ENCODE data around the gene PPP2R5E. TPM values are rescaled to one million over a fixed set of nuclear protein-coding genes. Genes with fewer than 3 reads are reported as not detected.

PPP2R5E gene
- total and polyA plus RNA-seq, 3 donors from 2014 or later = 18.8 to 33.6 (median 21.6) TPM

DNA sequence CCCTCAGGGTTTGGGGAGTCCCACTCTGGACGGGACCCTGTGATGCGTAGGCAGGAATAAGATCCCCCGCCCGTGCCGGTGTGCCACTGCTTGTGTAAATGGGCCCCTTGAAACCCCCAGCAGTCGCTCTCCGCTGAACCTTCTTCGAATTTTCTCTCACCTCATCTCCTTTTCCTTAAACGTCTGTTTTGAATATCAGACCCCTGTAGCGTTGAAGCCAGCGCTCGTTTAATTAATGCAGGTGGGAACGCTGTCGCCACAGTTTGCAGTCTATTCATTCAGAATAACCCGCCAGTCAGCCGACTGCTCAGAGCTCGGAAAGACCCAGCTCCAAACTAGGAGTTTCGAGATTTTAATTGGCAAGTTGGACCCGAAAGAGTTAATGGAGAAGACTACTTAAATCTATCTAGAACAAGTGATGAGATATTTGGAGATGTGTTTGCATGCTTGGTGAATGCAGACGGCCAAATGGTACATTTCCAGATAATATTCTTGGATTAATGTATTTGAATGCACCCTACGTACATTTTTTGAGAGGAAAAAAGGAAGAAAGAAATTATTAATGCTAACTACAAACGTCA is 739 bp upstream of the PPP2R5E start:
- Histone ChIP-seq H3K36me3 (ENCODE audit: low read depth, missing control alignments) (no peaks in the 10 kb centered on the region), H3K4me3 (peak overlapping the region; percentile 96 to 98), H3K27ac (peak overlapping the region; percentile 74 to 87), H3K27me3 (no peaks in the 10 kb centered on the region), H3K4me1 (no peaks in the 10 kb centered on the region), H3K9me3 (no peaks in the 10 kb centered on the region)
- 0 to 1% methylated on average over 22 of the region's 22 CpGs for WGBS, 2 donors
- no peak for TF ChIP-seq POLR2A (IDR thresholded peaks at IDR 0.05)
- TF ChIP-seq CTCF (IDR thresholded peaks at IDR 0.05) = no peak
- DNase-seq = no peak
- intact Hi-C loops (cut with DNase I; ENCODE audit: low total_unique reads) = no loop called here

DNA sequence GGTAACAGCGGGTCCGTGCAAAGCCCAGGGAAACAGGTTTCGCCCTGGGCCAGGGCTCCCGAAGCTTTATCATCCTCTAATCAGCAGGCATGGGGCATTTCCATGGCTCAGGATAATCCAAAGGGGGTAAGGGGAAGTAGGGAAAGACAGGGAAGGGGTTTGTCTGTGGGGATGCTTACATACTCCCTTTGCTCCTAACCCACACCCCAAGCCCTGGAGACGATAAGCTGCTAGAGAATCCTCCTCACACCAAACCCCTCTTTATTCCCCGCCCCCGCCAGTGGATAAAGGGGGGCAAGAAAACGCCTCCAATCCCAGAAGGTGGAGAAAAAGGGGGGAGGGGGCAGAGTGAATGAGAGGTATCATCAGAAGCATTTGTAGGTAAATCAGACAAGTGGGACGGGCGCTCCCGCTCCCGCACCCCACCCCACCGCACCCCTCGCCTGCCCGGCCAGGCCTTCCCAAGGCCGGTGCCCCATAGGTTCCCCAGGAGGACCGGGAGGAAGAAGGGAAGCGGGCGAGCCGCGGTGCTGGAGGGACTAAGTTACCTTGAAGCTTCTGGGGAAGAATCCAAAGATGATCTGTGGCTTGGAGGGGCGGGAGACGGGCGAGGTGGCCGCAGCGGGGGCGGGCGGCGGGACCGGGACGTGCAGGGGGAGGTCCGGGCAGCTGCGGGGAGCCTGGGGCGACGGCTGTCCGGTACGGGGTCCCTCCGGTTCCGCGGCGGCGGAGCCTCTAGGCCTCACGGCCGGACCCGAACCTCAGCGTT is 762 bp downstream of the PPP2R5E start:
- no peak for TF ChIP-seq POLR2A (IDR thresholded peaks at IDR 0.05)
- TF ChIP-seq CTCF (IDR thresholded peaks at IDR 0.05) = no peak
- Histone ChIP-seq H3K27ac (peak overlapping the region; percentile 91 to 93), H3K27me3 (no peaks in the 10 kb centered on the region), H3K4me1 (no peaks in the 10 kb centered on the region), H3K9me3 (no peaks in the 10 kb centered on the region), H3K4me3 (peak overlapping the region; percentile 96 to 98), H3K36me3 (ENCODE audit: low read depth, missing control alignments) (no peaks in the 10 kb centered on the region)
- 1 to 2% methylated on average over 27 to 43 of the region's 46 CpGs for WGBS, 2 donors
- DNase-seq = peak; percentile 26
- intact Hi-C loops (cut with DNase I; ENCODE audit: low total_unique reads) = no loop called here

DNA sequence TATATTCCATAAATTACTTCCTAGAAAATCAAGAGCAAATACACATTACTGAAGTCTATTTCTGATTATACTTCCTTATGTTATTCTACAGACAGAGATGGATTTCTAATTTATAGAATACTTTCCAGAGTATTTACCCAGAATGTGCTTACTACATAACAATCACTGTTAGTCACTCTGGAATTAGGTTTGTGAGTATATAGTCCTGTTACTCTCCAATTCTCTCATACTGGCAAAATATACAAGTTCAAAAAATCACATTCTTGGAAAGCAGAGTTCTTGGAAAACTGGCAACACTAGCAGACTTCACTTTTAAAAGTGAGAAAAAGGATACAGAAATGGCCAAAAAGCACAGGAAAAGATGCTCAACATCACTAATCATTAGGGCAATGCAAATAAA is 7.3 kb downstream of the PPP2R5E start:
- H3K27ac ChIP-seq = no peak overlapping the region
- H3K4me3 ChIP-seq = no peak overlapping the region
- H3K27me3 ChIP-seq = no peaks in the 10 kb centered on the region
- TF ChIP-seq CTCF (IDR thresholded peaks at IDR 0.05) (no peak), POLR2A (IDR thresholded peaks at IDR 0.05) (no peak)
- DNase-seq = no peak
- H3K36me3 ChIP-seq (ENCODE audit: low read depth, missing control alignments) = no peaks in the 10 kb centered on the region
- intact Hi-C loops (cut with DNase I; ENCODE audit: low total_unique reads) = no loop called here
- H3K4me1 ChIP-seq = no peaks in the 10 kb centered on the region
- H3K9me3 ChIP-seq = no peaks in the 10 kb centered on the region

DNA sequence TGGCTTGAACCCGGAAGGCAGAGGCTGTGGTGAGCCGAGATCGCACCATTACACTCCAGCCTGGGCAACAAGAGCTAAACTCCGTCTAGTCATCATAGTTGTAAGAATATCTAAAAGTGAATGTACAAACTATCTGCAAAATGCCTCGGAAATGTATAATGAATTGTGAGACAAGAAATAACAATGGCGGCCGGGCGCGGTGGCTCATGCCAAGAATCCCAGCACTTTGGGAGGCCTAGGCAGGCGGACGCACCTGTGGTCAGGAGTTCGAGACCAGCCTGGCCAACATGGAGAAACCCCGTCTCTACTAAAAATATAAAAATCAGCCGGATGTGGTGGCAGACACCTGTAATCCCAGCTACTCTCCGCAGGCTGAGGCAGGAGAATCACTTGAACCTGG is 9.7 kb downstream of the PPP2R5E start:
- no peaks in the 10 kb centered on the region for H3K36me3 ChIP-seq (ENCODE audit: low read depth, missing control alignments)
- intact Hi-C loops (cut with DNase I; ENCODE audit: low total_unique reads) = no loop called here
- no peak for TF ChIP-seq POLR2A (IDR thresholded peaks at IDR 0.05)
- no peak for TF ChIP-seq CTCF (IDR thresholded peaks at IDR 0.05)
- H3K27ac ChIP-seq = no peak overlapping the region
- H3K4me1 ChIP-seq = no peaks in the 10 kb centered on the region
- WGBS, 2 donors = 91 to 94% methylated on average over 13 to 15 of the region's 15 CpGs
- H3K9me3 ChIP-seq = no peaks in the 10 kb centered on the region
- H3K27me3 ChIP-seq = no peaks in the 10 kb centered on the region
- DNase-seq = no peak
- no peak overlapping the region for H3K4me3 ChIP-seq

All from testis (tissue), 3 donors.